ENCODE measurements around the gene PIEZO1.

The PIEZO1 gene

GRCh38 chr16:88812513-88813268, 27.7 kb upstream of the PIEZO1 start:
- TF ChIP-seq GATA2 (IDR thresholded peaks at IDR 0.05; ENCODE audit: low read depth, low read length): no peak
- TF ChIP-seq GATA3 (IDR thresholded peaks at IDR 0.05; ENCODE audit: low read depth, low read length): no peak

DNA sequence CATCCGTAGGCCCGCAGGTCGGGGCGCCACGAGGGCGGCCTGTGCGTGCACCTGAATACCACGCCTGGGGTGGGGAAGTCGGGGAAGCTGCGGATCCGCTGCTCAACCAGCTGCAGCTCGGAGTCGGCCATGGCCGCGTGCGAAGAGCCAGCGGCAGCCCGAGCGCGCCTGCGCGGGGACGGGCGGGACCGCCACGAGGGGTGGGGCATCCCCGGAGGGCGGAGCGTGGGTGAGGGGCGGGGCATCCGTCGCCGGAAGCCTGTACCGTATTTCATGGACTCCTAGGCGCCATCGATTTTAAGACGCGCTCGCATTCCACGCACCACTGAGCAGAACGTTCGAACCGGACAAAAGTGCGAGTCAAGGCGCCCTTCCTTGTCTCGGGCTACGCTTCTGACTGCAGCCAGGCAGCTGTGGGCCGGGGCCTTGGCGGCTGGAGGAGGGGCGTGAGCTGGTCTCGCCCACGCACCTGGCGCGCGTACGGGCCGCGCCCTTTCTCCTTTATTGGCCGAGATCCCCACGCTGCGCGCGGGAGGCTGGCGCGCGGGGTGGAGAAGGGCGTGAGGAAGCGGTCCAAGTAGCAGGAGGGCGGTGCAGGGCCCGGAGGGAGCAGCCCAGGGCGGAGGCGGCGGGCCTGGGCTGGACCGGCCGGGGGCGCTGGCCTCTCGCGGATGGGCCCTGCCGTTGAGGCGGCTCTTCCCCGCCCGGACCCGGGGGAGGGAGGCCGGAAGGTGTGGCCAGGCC, 26.9 kb upstream of the PIEZO1 start, which contains the start of gene APRT:
Gene APRT (minus strand): TSS at position 160 of the 744 bp plus-strand sequence. CDS start 29 bp downstream, at position 131.
- TF ChIP-seq GATA2 (IDR thresholded peaks at IDR 0.05; ENCODE audit: low read depth, low read length): no peak
- no peak for TF ChIP-seq GATA3 (IDR thresholded peaks at IDR 0.05; ENCODE audit: low read depth, low read length)

- no peak for TF ChIP-seq GATA2 (IDR thresholded peaks at IDR 0.05; ENCODE audit: low read depth, low read length)
- TF ChIP-seq GATA3 (IDR thresholded peaks at IDR 0.05; ENCODE audit: low read depth, low read length): no peak
These were observed 26.1 kb upstream of the PIEZO1 start for GRCh38 chr16:88810912-88811768.

- no peak for TF ChIP-seq GATA3 (IDR thresholded peaks at IDR 0.05; ENCODE audit: low read depth, low read length)
- no peak for TF ChIP-seq GATA2 (IDR thresholded peaks at IDR 0.05; ENCODE audit: low read depth, low read length)
These were observed 25.3 kb upstream of the PIEZO1 start for GRCh38 chr16:88810166-88810911.

DNA sequence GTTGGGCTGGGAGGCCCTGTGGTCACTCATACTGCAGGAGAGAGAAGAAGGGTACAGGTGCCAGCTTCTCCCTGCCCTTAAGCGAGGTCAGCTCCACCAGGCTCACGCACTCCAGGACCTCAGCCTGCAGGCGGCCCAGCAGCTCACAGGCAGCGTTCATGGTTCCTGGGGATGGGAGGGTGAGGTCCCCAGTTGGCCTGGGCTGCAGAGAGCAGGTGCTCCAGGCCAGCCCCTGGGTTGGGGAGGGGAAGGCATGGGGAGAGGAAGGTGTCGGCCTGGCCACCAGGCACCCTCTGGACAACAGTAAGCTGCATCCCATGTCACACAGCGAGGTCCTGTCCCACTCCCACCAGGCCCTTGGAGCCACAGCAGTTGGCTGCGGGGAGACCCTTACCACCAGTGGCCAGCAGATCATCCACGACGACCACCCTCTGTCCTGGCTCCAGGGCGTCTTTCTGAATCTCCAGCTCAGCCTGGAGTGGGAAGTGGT, 24.7 kb upstream of the PIEZO1 start:
- TF ChIP-seq GATA2 (IDR thresholded peaks at IDR 0.05; ENCODE audit: low read depth, low read length) (no peak), GATA3 (IDR thresholded peaks at IDR 0.05; ENCODE audit: low read depth, low read length) (no peak)

DNA sequence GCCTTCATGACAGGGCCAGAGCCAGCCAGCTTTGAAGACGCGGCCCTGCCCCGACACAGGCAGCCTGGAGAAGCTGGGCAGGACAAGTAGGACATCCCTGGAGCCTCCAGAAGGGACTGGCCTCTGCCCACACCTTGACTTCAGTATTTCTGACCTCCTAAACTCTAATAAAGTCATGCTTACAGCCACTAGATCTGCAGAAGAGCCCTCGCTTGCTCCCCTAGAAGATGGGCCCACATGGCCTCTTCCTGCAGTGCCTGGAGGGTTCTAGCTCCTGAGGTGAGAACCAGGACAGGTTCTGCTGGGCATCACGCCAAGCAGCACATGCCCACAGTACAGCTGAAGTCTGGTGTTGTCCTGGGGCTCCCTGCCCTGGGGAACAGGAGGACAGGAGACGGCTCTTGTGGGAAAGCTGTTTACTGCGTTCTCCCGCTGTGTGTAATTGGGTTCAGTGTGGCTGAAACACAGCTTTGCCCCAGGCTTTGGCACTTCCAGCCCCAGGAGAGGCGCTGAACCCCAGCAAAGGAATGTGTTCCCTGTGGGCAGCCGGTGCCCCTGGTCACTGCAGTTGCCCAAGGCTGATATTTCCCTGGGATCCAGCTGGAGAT, 24.2 kb upstream of the PIEZO1 start:
- TF ChIP-seq GATA3 (IDR thresholded peaks at IDR 0.05; ENCODE audit: low read depth, low read length): no peak
- TF ChIP-seq GATA2 (IDR thresholded peaks at IDR 0.05; ENCODE audit: low read depth, low read length): no peak

GRCh38 chr16:88807626-88808453, 22.8 kb upstream of the PIEZO1 start:
- TF ChIP-seq GATA2 (IDR thresholded peaks at IDR 0.05; ENCODE audit: low read depth, low read length): no peak
- TF ChIP-seq GATA3 (IDR thresholded peaks at IDR 0.05; ENCODE audit: low read depth, low read length): no peak

GRCh38 chr16:88807142-88807625, 22.2 kb upstream of the PIEZO1 start:
- TF ChIP-seq GATA2 (IDR thresholded peaks at IDR 0.05; ENCODE audit: low read depth, low read length) (no peak), GATA3 (IDR thresholded peaks at IDR 0.05; ENCODE audit: low read depth, low read length) (no peak)

DNA sequence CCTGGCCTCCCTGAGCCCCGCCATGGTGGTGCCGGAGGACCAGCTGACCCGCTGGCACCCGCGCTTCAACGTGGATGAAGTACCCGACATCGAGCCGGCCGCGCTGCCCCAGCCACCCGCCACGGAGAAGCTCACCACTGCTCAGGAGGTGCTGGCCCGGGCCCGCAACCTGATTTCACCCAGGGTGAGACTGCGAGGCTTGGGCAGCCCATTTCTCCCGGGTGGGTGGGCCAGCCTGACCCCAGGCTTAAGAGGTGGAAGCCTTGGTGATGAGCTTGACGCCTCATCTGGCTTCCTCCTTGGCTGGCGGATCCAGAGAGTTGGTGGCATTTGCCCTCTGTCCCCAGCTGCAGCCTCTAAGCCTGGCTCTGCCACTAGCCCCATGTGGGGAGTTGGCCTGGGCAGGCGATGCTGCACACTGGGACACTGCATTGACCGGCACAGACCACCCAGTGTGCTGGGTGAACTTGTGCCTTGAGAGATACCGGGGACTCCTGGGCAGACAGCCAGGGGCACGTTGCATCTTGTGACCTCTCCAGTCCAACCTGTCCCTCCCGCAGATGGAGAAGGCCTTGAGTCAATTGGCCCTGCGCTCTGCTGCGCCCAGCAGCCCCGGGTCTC, 21.6 kb upstream of the PIEZO1 start:
- TF ChIP-seq GATA3 (IDR thresholded peaks at IDR 0.05; ENCODE audit: low read depth, low read length): no peak
- TF ChIP-seq GATA2 (IDR thresholded peaks at IDR 0.05; ENCODE audit: low read depth, low read length): no peak

- no peak for TF ChIP-seq GATA2 (IDR thresholded peaks at IDR 0.05; ENCODE audit: low read depth, low read length)
- TF ChIP-seq GATA3 (IDR thresholded peaks at IDR 0.05; ENCODE audit: low read depth, low read length): no peak
These were observed 20.9 kb upstream of the PIEZO1 start for GRCh38 chr16:88805887-88806393.

DNA sequence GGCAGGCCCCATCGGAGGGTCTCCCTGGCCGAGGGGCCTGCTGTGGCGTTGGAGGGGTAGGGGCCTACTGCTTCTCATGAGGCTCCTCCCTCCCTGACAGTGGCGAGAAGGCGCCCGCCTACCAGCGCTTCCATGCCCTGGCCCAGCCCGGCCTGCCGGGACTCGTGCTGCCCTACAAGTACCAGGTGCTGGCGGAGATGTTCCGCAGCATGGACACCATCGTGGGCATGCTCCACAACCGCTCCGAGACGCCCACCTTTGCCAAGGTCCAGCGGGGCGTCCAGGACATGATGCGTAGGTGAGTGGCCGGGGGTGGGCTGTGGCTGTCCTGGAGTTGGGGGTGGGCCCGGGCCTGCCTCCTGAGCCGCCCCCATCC, 20.3 kb upstream of the PIEZO1 start:
- TF ChIP-seq GATA3 (IDR thresholded peaks at IDR 0.05; ENCODE audit: low read depth, low read length): no peak
- TF ChIP-seq GATA2 (IDR thresholded peaks at IDR 0.05; ENCODE audit: low read depth, low read length): no peak
